Measurements from ENCODE around the gene MAGT1.
"Not testable (repeated sequence)": the region's sequence is repeated elsewhere in the genome, so short reads cannot be mapped to it uniquely, and the experiment has no call there.

Gene MAGT1

DNA sequence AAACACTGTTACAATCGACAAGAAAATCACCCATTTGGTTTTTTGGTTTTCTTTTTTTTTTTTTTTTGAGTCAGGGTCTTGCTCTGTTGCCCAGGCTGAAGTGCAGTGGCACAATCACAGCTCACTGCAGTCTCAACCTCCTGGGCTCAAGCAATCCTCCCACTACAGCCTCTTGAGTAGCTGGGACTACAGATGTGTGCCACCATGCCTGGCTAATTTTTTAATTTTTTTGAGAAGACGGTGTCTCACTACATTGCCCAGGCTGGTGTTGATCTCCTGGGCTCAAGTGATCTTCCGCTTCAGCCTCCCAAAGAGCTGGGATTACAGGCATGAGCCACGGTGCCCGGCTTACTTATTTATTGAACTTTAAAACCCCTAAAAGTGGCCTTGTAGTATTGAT is 63.7 kb downstream of the MAGT1 start:
- DNase-seq (ENCODE audit: low read depth): not testable (repeated sequence)

DNA sequence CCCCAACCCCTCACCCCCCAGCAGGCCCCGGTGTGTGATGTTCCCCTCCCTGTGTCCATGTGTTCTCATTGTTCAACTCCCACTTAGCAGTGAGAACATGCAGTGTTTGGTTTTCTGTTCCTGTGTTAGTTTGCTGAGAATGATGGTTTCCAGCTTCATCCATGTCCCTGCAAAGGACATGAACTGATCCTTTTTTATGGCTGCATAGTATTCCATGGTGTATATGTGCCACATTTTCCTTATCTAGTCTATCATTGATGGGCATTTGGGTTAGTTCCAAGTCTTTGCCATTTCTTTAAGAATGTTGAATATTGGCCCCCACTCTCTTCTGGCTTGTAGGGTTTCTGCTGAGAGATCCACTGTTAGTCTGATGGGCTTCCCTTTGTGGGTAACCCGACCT is 73.2 kb downstream of the MAGT1 start:
- not testable (repeated sequence) for DNase-seq (ENCODE audit: low read depth)

DNA sequence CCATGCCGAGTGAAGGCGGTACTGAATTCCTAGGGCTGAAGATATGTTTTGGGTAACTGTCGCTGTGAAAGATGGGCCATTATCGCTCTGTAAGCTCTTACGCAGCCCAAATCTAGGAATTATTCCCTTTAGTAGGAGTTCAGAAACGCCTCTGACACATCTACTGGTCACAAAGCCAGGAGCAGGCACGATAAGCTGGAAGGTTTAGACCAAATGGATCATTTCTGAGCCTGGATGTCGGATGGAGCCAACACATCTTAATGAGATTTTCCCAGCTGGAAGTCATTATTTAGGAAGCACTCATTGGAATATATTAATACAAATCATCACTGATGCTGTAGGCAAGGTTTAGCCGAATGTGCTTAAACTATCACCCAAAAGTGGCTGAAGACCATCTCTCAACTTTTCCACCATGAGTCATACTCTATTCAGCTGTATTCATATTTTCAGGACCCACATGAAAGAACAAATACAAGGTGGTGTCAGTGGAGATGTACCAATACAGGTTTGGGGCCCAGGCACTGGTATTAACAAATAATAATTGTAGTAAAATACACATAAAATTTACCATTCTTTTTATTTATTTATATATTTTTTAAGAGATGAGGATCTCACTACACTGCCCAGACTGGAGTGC is 75.0 kb downstream of the MAGT1 start:
- DNase-seq (ENCODE audit: low read depth): no peak

DNA sequence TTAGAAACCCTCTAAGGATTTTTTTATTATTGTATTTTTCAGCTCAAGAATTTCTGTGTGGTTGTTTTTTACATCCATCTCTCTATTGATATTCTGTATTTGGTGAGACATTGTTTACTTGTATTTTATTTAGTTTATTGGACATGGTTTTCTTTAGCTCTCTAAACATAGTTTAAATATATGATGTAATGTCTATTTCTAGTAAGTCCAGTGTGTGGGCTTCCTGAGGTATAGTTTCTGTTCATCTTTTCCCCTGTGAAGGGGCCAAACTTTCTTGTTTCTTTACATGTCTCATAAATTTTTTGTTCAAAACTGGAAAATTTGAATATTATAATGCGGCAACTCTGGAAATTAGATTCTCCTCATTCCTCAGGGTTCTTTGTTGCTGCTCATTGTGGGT is 81.0 kb downstream of the MAGT1 start:
- DNase-seq (ENCODE audit: low read depth): no peak

DNA sequence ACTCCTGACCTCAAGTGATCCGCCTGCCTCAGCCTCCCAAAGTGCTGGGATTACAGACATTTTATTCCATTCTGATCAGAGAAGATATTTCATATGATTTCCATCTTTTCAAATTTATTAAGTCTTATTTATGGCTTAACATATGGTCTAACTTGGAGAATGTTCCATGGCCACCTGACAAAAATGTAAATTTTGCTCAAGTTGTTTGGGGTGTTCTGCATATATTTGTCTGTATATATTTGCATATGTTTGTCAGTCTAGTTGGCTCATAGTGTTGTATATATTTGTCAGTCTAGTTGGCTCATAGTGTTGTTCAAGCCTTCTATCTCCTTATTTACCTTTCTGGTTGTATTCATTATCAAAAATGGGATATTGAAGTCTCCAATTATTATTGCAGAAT is 93.0 kb downstream of the MAGT1 start:
- DNase-seq (ENCODE audit: low read depth): no peak

DNA sequence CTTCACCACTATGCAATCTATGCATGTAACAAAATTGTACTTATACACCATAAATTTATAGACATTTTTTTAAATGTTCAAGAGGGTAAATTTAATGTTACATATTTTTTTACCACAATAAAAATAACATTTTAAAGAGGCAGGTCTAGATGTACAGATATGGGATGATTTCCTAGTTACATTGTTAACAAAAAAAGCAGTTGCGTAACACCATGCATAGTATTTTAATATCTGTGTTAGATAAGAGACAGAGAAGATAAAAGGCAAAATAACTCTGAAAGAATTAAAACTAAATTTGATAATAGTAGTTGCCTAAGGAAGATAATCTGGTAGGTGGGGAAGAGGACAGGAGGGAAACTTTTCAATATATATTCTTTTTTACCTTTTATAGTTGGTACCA is 100.1 kb downstream of the MAGT1 start:
- DNase-seq (ENCODE audit: low read depth): no peak

DNA sequence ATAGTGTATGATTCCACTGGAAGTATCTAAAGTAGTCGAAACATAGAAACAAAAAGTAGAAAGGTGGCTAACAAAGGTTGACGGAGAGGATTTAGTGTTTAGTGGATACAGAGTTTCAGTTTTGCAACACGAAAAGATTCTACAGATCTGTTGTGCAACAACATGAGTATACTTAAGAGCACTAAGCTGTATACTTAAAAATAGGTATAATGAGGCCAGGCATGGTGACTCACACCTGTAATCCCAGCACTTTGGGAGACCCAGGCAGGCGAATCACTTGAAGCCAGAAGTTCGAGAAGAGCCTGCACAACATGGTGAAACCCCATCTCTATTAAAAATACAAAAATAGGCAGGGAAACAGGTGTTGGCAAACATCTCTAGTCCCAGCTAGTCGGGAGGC is 101.3 kb downstream of the MAGT1 start:
- no peak for DNase-seq (ENCODE audit: low read depth)

DNA sequence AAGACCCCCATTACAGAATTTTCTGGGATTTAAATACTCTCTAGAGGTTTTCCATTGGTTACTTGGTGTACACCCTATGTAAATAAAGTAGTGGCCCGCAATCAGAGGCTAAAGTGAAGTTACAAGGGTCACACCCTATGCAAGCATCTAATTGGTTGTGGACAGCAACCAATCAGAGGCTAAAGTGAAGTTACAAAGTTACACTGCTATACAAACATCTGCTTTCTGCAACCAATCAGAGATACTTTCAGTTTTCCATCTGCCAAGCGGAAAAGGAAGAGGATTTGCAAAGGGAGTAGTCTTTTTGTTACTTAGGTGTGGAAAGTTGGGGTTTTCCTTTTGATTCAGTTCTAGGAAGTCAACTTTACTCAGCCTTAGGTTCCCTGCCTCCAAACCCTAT is 107.2 kb downstream of the MAGT1 start:
- no peak for DNase-seq (ENCODE audit: low read depth)

DNA sequence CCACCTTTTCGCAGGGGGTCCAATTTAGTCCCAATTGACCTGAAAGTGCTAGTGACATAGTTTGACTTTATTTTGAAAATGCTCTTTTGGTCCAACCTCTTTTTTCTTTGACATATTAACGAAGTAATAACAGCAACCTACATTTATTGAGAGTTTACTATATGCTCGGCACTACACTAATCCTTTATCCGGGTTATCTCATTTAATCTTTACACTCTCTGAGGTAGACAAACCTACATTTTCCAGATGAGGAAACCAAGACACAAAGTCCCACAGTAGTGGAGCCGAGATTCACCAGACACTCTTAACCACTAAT is 108.9 kb downstream of the MAGT1 start:
- DNase-seq (ENCODE audit: low read depth): no peak

DNA sequence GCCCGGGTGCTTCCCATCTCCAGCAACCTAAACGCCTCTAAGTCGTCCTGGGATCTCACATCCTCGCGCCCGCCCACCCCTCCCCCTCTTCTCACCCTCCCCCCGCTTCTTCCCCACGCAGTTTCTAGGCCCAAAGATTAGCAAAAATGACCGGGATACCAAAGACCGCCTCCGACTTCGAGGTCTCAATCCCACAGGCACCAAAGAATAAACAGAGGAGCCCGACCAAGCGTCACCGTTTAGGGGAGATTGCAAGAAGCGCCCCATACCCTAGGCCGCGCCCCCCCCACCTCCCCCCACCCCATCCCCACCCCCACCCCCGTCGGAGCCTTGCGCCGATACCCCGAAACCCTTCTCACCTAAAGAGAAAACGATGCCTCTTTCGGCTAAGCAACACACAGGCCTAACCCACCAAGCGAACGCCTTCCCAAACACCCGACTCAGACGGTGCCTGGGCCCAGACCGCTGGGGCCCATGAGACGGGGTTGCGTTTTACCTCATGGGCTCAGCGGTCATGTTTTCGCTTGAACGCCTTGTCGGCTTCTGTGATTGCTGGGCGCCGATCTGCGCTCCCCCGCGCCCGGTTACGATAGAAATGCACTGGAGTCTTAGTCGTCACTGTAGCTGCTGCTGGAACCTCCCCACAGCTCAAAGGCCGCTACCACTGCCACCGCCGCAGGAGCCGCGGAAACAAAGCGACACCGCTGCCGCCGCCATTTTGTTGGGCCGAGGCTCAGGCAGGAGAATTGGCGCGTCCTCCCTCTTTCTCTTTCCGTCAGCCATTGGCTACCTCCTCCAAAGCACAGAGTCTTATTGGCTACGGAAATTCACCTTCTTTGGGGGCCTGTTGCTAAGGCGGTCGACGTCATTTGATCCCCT is 109.5 kb downstream of the MAGT1 start, which contains the start of gene ATRX:
TSS of gene ATRX (minus strand) at position 731 of the 879 bp plus-strand sequence. CDS start at position 516, 215 bp downstream.
- DNase-seq (ENCODE audit: low read depth): peak; percentile 35

DNA sequence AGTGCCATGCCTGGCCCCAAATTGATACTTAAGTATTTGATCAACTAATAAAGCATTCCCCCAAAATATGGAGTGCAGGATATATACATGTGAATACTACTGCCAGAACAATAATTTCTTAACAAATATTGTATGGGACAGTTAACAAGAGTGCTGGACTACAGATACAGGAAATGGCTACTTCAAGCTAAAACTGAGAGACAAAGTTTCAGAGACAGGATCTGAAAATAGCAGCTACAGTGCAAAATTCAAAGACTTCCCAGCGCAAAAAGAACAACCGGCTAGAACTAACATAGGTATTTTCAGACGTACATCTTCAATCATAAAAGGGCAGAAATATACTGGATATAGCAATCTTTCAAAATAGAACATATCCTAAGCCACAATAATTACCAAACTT is 115.5 kb downstream of the MAGT1 start:
- DNase-seq (ENCODE audit: low read depth): no peak

DNA sequence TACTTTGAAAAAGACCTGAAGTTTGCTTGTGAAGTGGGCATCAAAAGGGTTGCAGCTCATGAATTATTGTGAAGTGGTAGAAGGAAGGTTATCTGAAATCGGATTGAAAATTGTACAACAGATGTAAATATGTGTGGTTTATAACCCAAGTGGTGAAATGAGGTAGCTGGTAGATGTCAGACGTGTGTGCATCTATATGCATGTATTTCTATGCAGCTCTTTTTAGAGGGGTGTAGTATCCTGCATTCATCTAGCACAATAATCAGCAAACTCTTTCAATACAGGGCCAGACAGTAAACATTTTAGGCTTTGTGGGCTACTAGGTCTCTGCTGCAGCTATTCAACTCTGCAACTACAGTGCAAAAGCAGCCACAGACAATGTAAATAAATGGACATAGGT is 118.6 kb downstream of the MAGT1 start:
- no peak for DNase-seq (ENCODE audit: low read depth)
